Esophagus (tissue), 2 donors: ENCODE data around the gene RNF149. TPM values are rescaled to one million over a fixed set of nuclear protein-coding genes. Genes with fewer than 3 reads are reported as not detected.
"Not testable (repeated sequence)": the region's sequence is repeated elsewhere in the genome, so short reads cannot be mapped to it uniquely, and the experiment has no call there.

Experiments
- H3K27ac ChIP-seq, 2 donors: one replicate each; pipeline ENCODE4 v1.5.1; 2013; ENCODE audit warnings: low read depth in 2 of 2, mild to moderate bottlenecking in 2 of 2, inconsistent platforms in 1 of 2, low read length in 1 of 2, moderate library complexity in 1 of 2
- H3K27me3 ChIP-seq, 2 donors: one replicate each; pipeline ENCODE4 v1.6.1; 2013; ENCODE audit warnings: low read length in 2 of 2, control low read depth in 1 of 2, mild to moderate bottlenecking in 1 of 2; ENCODE audit not compliant: insufficient read depth in 2 of 2, control insufficient read depth in 1 of 2
- H3K36me3 ChIP-seq, 2 donors: one replicate each; pipeline ENCODE4 v1.6.1; 2013; ENCODE audit warnings: low read length in 1 of 2; ENCODE audit not compliant: control insufficient read depth in 2 of 2, insufficient read depth in 2 of 2
- H3K4me1 ChIP-seq, 2 donors: one replicate each; pipeline ENCODE4 v1.6.1; 2013; ENCODE audit warnings: low read length in 1 of 2; ENCODE audit not compliant: control insufficient read depth in 2 of 2, insufficient read depth in 2 of 2
- H3K4me3 ChIP-seq, 2 donors: one replicate each; pipeline ENCODE4 v1.5.1; 2013; ENCODE audit warnings: low read length in 2 of 2, mild to moderate bottlenecking in 2 of 2, low read depth in 1 of 2, moderate library complexity in 1 of 2
- H3K9me3 ChIP-seq, 2 donors: one replicate each; pipeline ENCODE4 v1.6.1; 2013; ENCODE audit warnings: mild to moderate bottlenecking in 2 of 2, low read depth in 1 of 2, low read length in 1 of 2, moderate library complexity in 1 of 2; ENCODE audit not compliant: control insufficient read depth in 2 of 2, insufficient read depth in 1 of 2
- WGBS, 2 donors: extraction: QIAGEN DNeasy Blood & Tissue Kit; methylation state at CpG; one replicate each; pipeline ENCODE4 v1.1.7; 2013; 5-methylcytosine and 5-hydroxymethylcytosine counted together
- polyA plus RNA-seq, 2 donors: library from polyadenylated mRNA; stranded (reverse); fragments of 200-250 nt; gene quantifications; one replicate each; pipeline ENCODE4 v1.2.3, GENCODE V29; 2013
- donor health status: healthy with polysubstance abuse.
- donor health status: Bipolar disorder and iron deficiency.

RNF149 gene
- polyA plus RNA-seq, 2 donors, result 31.7 to 50.4 TPM

GRCh38 chr2:101253703-101254450, 54.6 kb downstream of the RNF149 start:
- 21 to 22% methylated on average over 17 of the region's 17 CpGs for WGBS, 2 donors
- Histone ChIP-seq H3K36me3 (peaks cover under 1 to 5% of the 10 kb centered on the region in 2 donors), H3K4me3 (peak overlapping the region; percentile 94 to 97), H3K27ac (peak overlapping the region; percentile 93 to 98), H3K9me3 (no peaks in the 10 kb centered on the region), H3K27me3 (no peaks in the 10 kb centered on the region), H3K4me1 (peaks cover 0 to 2% of the 10 kb centered on the region in 2 donors)

- no peaks in the 10 kb centered on the region for H3K9me3 ChIP-seq
- H3K27ac ChIP-seq, result peak overlapping the region; percentile 93 to 98
- peaks cover 0 to 2% of the 10 kb centered on the region in 2 donors for H3K4me1 ChIP-seq
- H3K4me3 ChIP-seq, result peak overlapping the region; percentile 94 to 97
- H3K36me3 ChIP-seq, result no peaks in the 10 kb centered on the region
- no peaks in the 10 kb centered on the region for H3K27me3 ChIP-seq
- WGBS, 2 donors, result 1% methylated on average over 31 to 65 of the region's 65 CpGs
These were observed 55.3 kb downstream of the RNF149 start for GRCh38 chr2:101253013-101253702.

GRCh38 chr2:101252408-101253012, 56.0 kb downstream of the RNF149 start, which contains the start of gene CNOT11:
Gene CNOT11 (plus strand): TSS chr2:101252886. CDS start chr2:101252965, 79 bp downstream.
- Histone ChIP-seq H3K4me3 (peak within 1 kb of the TSS; percentile 94 to 97), H3K4me1 (peaks cover 0 to 2% of the 10 kb centered on the region in 2 donors), H3K36me3 (no peaks in the 10 kb centered on the region), H3K27me3 (no peaks in the 10 kb centered on the region), H3K9me3 (no peaks in the 10 kb centered on the region), H3K27ac (peak within 1 kb of the TSS; percentile 93 to 98)
- WGBS, 2 donors, result 0 to 1% methylated on average over 57 to 63 of the region's 63 CpGs

GRCh38 chr2:101251844-101252407, 56.6 kb downstream of the RNF149 start:
- H3K36me3 ChIP-seq, result no peaks in the 10 kb centered on the region
- peak overlapping the region; percentile 47 to 94 for H3K4me3 ChIP-seq
- H3K27me3 ChIP-seq, result no peaks in the 10 kb centered on the region
- peak overlapping the region; percentile 85 to 88 for H3K27ac ChIP-seq
- 20 to 23% methylated on average over 16 of the region's 16 CpGs for whole genome bisulfite sequencing, 2 donors
- H3K9me3 ChIP-seq, result no peaks in the 10 kb centered on the region
- H3K4me1 ChIP-seq, result peaks cover 0 to 2% of the 10 kb centered on the region in 2 donors

GRCh38 chr2:101251246-101251781, 57.2 kb downstream of the RNF149 start:
- not testable (repeated sequence) for H3K9me3 ChIP-seq, H3K4me1 ChIP-seq, H3K36me3 ChIP-seq, H3K27me3 ChIP-seq, H3K4me3 ChIP-seq, H3K27ac ChIP-seq
- 71 to 75% methylated on average over 10 of the region's 10 CpGs for WGBS, 2 donors

- Histone ChIP-seq H3K4me1 (no peaks in the 10 kb centered on the region), H3K9me3 (no peaks in the 10 kb centered on the region), H3K4me3 (no peak overlapping the region), H3K27ac (no peak overlapping the region), H3K36me3 (no peaks in the 10 kb centered on the region), H3K27me3 (no peaks in the 10 kb centered on the region)
- WGBS, 2 donors, result 77 to 82% methylated on average over 5 of the region's 5 CpGs
These were observed 58.7 kb downstream of the RNF149 start for GRCh38 chr2:101249826-101250225.

- H3K9me3 ChIP-seq, H3K27ac ChIP-seq, H3K4me3 ChIP-seq, H3K27me3 ChIP-seq, H3K36me3 ChIP-seq, H3K4me1 ChIP-seq: not testable (repeated sequence)
- 77 to 78% methylated on average over 5 of the region's 5 CpGs for whole genome bisulfite sequencing, 2 donors
These were observed 59.7 kb downstream of the RNF149 start for GRCh38 chr2:101248756-101249155.

- not testable (repeated sequence) for H3K9me3 ChIP-seq, H3K4me3 ChIP-seq, H3K27ac ChIP-seq, H3K36me3 ChIP-seq, H3K4me1 ChIP-seq, H3K27me3 ChIP-seq
- WGBS, 2 donors, result 86 to 94% methylated on average over 5 of the region's 5 CpGs
These were observed 63.0 kb downstream of the RNF149 start for GRCh38 chr2:101245468-101245867.

GRCh38 chr2:101244899-101245298, 63.6 kb downstream of the RNF149 start:
- not testable (repeated sequence) for H3K4me1 ChIP-seq, H3K36me3 ChIP-seq, H3K4me3 ChIP-seq, H3K9me3 ChIP-seq, H3K27me3 ChIP-seq
- peak overlapping the region in 1 of 2 donors; percentile 55 for H3K27ac ChIP-seq
- WGBS, 2 donors, result 63 to 80% methylated on average over 12 of the region's 12 CpGs
